Subcutaneous abdominal adipose tissue (tissue), 5 donors: Measurements from ENCODE around the gene LRFN5.

Source experiments
- H3K27ac ChIP-seq: one replicate; pipeline ENCODE4 v1.7.0; 2013; ENCODE audit warnings: low read depth, mild to moderate bottlenecking, inconsistent platforms, low read length, moderate library complexity
- H3K27me3 ChIP-seq, 5 donors: one replicate each; pipeline ENCODE4 v1.7.0; 2013; ENCODE audit warnings: low read length in 5 of 5, inconsistent platforms in 1 of 5; ENCODE audit not compliant: control insufficient read depth in 5 of 5, insufficient read depth in 4 of 5
- H3K36me3 ChIP-seq, 5 donors: one replicate each; pipeline ENCODE4 v1.7.0; 2013; ENCODE audit warnings: low read length in 5 of 5; ENCODE audit not compliant: control insufficient read depth in 5 of 5, insufficient read depth in 5 of 5
- H3K4me1 ChIP-seq, 5 donors: one replicate each; pipeline ENCODE4 v1.7.0; 2013; ENCODE audit warnings: low read length in 5 of 5, mild to moderate bottlenecking in 3 of 5, moderate library complexity in 1 of 5; ENCODE audit not compliant: control insufficient read depth in 5 of 5, insufficient read depth in 5 of 5
- H3K4me3 ChIP-seq, 5 donors: one replicate each; pipeline ENCODE4 v1.7.0; 2013; ENCODE audit warnings: low read length in 5 of 5, low read depth in 1 of 5
- H3K9ac ChIP-seq, 5 donors: one replicate each; pipeline ENCODE4 v1.7.0; 2013; ENCODE audit warnings: low read length in 5 of 5, mild to moderate bottlenecking in 4 of 5, moderate library complexity in 3 of 5
- H3K9me3 ChIP-seq, 5 donors: one replicate each; pipeline ENCODE4 v1.7.0; 2013; ENCODE audit warnings: low read length in 5 of 5; ENCODE audit not compliant: control insufficient read depth in 5 of 5
- donor health status: healthy.
- donor health status: healthy.
- donor health status: healthy.
- donor health status: healthy.
- donor health status: healthy.

LRFN5 gene

DNA sequence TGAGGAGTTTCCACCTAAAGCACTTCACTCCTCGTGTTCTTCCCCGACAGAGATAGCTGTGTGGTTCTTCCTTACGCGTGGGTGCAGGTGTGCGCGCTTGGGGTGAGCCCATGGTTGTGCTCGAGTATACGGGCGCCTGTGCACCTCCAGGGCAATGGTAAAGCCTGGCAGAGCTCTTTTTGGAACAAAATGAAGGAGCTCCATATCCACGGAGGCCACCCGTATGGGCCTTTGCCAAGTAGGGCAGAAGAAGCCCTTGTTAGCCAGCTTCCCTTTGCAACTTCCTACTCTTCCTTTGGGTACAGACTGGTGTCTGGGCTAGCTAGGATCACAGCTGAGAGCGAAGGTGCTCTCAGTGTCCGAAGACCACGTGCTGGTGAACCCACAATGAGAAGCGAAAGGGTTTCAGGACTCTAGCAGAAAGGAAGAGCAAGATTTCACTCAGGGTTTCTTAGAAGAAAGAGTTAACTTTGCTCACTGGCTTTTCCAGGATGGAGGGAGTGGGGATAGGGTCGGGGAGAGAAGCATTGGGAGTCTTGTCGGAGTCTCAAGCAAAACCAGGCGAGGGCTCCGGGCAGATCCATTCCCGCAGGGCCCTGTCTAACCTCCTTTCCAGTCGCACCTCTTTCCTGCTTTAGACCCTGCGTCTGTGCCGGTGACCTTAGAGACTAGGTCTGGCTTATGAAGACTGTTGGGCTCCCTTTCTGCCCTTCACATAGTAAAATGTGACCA is 960 bp upstream of the LRFN5 start:
- Histone ChIP-seq H3K36me3 (no peaks in the 10 kb centered on the region), H3K27me3 (peaks cover 39 to 52% (median 48%) of the 10 kb centered on the region in 5 donors), H3K9ac (peak overlapping the region in 2 of 5 donors; percentile 25 to 66), H3K9me3 (no peaks in the 10 kb centered on the region), H3K27ac (no peak overlapping the region), H3K4me3 (peak overlapping the region; percentile 54 to 80 (median 66)), H3K4me1 (peaks cover 5 to 43% (median 37%) of the 10 kb centered on the region in 5 donors)

DNA sequence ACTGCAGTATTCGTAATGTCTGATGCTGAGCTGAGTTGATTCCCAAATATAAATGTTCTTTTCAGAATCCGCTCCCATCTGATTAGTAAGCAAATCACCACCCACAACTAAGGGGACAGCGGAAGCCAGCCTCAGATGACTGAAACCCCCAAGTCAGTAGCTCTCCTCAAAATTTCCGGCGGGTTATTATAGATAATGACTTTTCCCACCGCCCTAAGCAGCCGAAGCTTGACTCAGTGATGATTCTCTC is 469 bp upstream of the LRFN5 start:
- peak overlapping the region in 1 of 5 donors; percentile 66 for H3K9ac ChIP-seq
- H3K4me1 ChIP-seq: peaks cover 5 to 43% (median 37%) of the 10 kb centered on the region in 5 donors
- H3K27ac ChIP-seq: no peak overlapping the region
- H3K9me3 ChIP-seq: no peaks in the 10 kb centered on the region
- peaks cover 39 to 56% (median 48%) of the 10 kb centered on the region in 5 donors for H3K27me3 ChIP-seq
- no peaks in the 10 kb centered on the region for H3K36me3 ChIP-seq
- peak overlapping the region; percentile 54 to 80 (median 66) for H3K4me3 ChIP-seq

DNA sequence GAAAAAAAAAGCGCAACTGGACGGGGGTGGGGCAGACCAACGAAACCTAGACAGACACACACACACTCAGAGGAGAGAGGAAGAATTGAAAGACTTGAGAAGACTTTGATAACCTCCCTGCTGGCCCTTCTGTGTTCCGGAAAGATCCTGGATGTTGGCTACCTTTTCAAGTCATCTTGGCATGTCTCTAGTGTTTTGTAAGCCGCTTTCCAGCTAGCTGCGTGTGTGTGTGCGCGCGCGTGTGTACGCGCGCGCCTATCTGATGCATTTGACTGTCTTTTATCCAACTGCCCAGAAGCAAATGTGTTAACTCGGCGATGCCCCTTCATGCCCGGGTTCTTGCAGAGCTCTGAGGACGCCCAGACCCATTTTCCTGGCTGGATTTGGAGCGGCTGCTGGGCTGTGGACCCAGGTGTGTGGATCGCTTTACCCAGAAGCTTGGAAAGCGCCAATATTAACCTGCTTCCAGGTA is 664 bp downstream of the LRFN5 start:
- Histone ChIP-seq H3K9me3 (no peaks in the 10 kb centered on the region), H3K4me1 (peaks cover 5 to 43% (median 37%) of the 10 kb centered on the region in 5 donors), H3K4me3 (peak overlapping the region; percentile 54 to 80 (median 66)), H3K27ac (no peak overlapping the region), H3K27me3 (peaks cover 39 to 56% (median 49%) of the 10 kb centered on the region in 5 donors), H3K36me3 (no peaks in the 10 kb centered on the region), H3K9ac (peak overlapping the region in 1 of 5 donors; percentile 17)

DNA sequence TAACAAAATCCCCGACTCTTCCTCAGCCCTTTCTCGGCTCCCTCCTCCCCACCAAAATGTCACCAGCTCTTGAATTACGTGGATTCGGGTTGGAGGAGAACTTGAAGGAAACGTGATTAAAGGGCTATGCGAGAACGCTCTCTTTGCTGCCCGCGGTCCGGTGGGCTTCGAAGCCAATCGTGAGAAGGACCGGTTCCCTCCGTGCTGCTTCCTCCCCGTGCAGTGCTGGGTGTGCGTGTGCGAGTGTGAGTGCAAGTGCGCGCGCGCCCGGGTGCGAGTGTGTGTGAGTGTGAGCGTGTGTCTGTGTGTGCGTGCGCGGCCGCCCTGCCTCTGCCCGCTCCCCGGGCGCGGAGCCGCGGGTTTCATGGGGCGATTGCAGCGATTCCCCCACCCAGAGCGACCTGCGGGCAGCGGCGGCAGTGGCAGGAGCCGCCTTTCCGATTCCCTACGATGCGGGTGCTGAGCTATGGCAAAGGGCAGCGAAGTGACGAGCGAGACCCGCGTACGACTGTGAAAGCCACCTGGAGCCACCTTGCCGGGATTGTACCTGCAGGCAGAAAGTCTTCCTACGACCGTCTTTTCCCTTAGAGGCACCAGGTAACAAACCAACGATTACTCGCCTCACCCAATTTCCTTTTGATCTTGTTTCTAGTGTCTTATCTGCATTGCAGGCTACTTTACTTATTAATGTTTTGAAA is 1.4 kb downstream of the LRFN5 start:
- H3K4me1 ChIP-seq: peaks cover 5 to 43% (median 37%) of the 10 kb centered on the region in 5 donors
- H3K4me3 ChIP-seq: peak overlapping the region; percentile 54 to 80 (median 66)
- peak overlapping the region in 1 of 5 donors; percentile 17 for H3K9ac ChIP-seq
- H3K36me3 ChIP-seq: no peaks in the 10 kb centered on the region
- H3K9me3 ChIP-seq: no peaks in the 10 kb centered on the region
- H3K27ac ChIP-seq: no peak overlapping the region
- peaks cover 39 to 56% (median 49%) of the 10 kb centered on the region in 5 donors for H3K27me3 ChIP-seq

DNA sequence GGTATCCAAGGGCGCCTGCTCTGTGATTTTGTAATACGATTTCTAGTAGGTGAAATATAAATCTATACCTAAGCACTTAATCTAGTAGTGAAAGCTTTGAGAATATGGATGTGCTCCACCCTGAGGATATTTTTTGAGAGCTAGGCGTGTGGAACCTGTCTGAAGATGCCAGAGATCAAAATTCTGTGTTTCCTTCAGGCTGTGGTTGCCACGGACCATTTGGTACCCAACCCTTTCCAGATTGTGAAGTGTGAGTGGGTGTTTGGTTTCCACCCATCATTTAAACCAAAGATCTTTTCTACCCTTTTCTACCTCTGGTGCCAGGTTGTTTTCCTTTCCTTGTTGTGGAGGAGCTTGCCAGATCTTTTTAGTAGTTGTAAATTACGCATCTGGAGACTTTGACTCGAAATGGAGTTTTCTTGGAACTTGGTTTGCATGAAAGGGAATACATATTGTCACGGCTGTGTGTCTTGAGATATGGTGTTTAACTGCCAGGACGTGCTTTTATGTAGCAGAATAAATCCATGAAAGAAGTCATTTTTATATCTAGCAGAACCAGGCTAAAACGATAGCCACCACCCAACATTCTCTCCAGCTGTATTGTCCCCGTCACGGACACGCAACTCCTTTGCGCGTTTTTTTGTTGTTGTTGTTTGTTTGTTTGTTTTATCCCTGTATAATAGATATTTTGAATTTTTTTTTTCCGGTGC is 2.2 kb downstream of the LRFN5 start:
- peaks cover 5 to 43% (median 37%) of the 10 kb centered on the region in 5 donors for H3K4me1 ChIP-seq
- no peaks in the 10 kb centered on the region for H3K36me3 ChIP-seq
- H3K9me3 ChIP-seq: no peaks in the 10 kb centered on the region
- peak overlapping the region in 4 of 5 donors; percentile 42 to 66 (median 56) for H3K4me3 ChIP-seq
- H3K27me3 ChIP-seq: peaks cover 39 to 56% (median 49%) of the 10 kb centered on the region in 5 donors
- H3K9ac ChIP-seq: no peak overlapping the region
- H3K27ac ChIP-seq: no peak overlapping the region

DNA sequence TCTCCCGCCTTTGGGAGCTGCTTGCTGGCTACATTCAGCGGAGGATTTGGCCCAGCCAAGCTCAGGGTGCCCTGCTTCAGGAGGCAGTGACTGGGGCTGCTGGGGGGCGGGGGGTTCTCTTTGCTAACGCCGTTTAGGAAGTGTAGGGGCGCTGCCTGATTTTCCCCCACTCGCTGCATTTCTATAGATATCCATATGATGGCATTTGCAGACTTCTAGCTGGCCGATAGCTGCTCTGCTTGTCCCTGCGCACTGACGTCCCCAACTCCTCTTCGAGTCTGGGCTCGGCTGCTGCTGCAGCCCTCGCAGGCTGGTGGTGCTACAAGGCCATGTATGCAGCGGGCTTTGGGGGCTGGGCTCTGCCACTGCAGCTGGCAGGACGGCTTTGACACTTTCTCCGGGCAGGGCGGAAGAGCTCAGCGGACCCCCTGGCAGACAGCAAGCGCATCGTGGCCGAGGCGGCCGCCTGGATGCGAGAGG is 3.1 kb downstream of the LRFN5 start:
- Histone ChIP-seq H3K9me3 (no peaks in the 10 kb centered on the region), H3K4me1 (peaks cover 5 to 43% (median 37%) of the 10 kb centered on the region in 5 donors), H3K36me3 (no peaks in the 10 kb centered on the region), H3K9ac (no peak overlapping the region), H3K4me3 (peak overlapping the region in 4 of 5 donors; percentile 0 to 66 (median 35)), H3K27me3 (peaks cover 39 to 51% (median 45%) of the 10 kb centered on the region in 5 donors), H3K27ac (no peak overlapping the region)

DNA sequence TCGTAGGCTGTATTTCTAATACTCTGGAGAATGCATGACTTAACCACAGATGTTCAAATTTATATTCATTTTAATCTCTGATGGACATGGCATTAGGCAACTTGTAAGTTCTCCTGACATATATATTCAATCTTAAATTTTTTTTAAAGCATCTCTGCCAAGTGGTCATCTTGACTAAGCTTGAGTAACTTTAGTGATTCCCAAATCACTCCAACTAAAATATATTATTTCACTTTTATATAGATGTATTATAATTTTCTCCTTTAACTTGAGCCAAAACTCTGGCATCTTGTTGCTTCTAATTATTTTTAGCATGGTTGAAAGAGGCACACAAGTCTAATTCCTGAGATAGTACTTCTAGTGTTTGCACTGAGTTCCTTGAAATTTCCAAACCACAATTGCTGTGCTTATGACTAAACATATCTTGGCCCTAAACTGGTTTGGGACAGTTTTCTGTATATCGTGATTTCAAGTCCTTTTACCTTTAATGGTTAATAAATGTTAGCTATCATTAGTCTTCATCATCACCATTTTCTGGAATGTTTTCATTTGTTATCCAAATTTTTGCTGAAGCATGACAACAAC is 8.4 kb downstream of the LRFN5 start:
- Histone ChIP-seq H3K4me3 (no peak overlapping the region), H3K36me3 (no peaks in the 10 kb centered on the region), H3K4me1 (peaks cover 0 to 2% (median 0%) of the 10 kb centered on the region in 5 donors), H3K27me3 (peaks cover 0 to 12% (median 5%) of the 10 kb centered on the region in 5 donors), H3K9me3 (no peaks in the 10 kb centered on the region), H3K9ac (no peak overlapping the region), H3K27ac (no peak overlapping the region)

DNA sequence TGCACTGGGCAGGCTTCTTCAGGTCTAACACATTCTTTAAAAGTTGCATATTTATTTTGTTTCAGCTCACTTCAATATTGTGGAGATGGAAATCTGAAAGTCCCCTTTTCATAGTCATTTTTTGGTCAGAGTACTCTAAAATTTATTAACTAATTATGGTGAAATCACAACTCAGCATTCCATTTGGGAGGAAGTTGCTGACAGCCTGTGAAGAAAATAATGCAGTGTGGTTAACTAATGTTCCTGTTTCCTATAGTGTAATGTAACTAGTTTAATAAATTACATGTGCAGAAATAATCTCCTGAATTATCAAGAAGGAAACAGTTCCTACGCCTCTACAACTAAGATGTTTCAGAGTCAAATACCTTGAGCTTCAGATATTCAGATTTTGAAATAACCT is 17.1 kb downstream of the LRFN5 start:
- Histone ChIP-seq H3K9ac (no peak overlapping the region), H3K36me3 (no peaks in the 10 kb centered on the region), H3K4me3 (no peak overlapping the region), H3K4me1 (no peaks in the 10 kb centered on the region), H3K27me3 (no peaks in the 10 kb centered on the region), H3K9me3 (no peaks in the 10 kb centered on the region), H3K27ac (no peak overlapping the region)

DNA sequence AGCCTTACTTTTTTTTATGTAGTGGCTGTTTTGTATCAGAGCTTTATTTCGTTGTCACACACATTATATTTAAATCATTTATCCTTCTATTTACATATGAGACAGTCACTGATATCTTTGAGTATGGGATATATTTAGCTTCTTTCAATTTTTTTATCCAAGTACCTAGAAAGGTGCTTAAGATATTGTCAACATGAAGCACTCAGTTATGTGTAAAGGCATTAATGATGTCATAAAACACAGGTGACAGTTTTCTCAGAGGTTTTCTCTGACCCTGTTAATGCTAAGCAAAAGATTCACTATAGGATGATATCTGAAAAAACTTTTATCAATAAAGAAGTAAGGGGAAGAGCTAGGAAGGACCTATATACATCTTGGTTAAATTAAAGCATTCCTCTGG is 23.2 kb downstream of the LRFN5 start:
- no peak overlapping the region for H3K4me3 ChIP-seq
- H3K36me3 ChIP-seq: no peaks in the 10 kb centered on the region
- H3K4me1 ChIP-seq: no peaks in the 10 kb centered on the region
- no peak overlapping the region for H3K27ac ChIP-seq
- no peaks in the 10 kb centered on the region for H3K27me3 ChIP-seq
- no peaks in the 10 kb centered on the region for H3K9me3 ChIP-seq
- H3K9ac ChIP-seq: no peak overlapping the region
